Measurements from ENCODE around the gene CFAP299.
"Not testable (repeated sequence)": the region's sequence is repeated elsewhere in the genome, so short reads cannot be mapped to it uniquely, and the experiment has no call there.

CFAP299 gene

GRCh38 chr4:80333121-80333520 lies 2.4 kb upstream of the CFAP299 start:
- no peak for DNase-seq (ENCODE audit: low read depth)

DNA sequence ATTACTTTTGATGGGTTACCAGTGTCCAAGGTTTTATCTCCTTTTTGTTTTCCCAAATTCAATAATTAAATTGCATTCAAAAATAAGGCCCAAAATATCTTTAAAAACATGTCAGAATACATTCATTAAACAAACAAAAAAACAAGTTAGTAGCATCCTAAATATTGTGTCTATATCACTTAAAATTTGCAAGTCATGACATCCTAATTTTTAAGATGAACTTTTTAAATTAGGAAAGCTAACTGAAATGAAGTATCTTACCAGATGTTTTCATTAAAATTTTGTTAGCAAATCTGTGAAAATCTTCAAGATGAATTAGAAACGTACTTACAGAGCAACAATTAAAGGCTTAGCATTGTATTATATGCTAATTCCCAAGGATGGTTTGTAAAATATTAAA lies 962 bp upstream of the CFAP299 start:
- DNase-seq (ENCODE audit: low read depth): no peak

GRCh38 chr4:80335226-80335553 lies 340 bp upstream of the CFAP299 start:
- DNase-seq (ENCODE audit: low read depth): no peak

DNA sequence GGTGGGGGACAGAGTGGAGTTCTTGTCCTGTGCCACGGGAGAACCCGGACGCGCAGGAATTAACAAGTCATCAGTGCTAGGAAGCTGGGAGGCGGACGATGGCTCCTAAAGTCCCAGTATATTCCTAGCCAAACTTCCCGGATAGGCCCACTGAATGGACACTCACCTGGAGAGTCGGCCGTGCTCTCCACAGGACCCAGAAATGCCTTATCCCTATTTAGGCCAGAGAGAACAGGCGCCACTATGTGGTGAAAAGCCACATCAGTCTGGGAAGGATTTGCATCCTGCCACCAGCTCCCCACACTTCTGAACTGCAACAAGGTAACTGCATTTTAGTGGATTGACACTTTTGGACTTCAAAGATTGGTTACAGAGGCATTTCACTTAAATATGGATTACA lies 1.1 kb downstream of the CFAP299 start:
- no peak for DNase-seq (ENCODE audit: low read depth)

DNA sequence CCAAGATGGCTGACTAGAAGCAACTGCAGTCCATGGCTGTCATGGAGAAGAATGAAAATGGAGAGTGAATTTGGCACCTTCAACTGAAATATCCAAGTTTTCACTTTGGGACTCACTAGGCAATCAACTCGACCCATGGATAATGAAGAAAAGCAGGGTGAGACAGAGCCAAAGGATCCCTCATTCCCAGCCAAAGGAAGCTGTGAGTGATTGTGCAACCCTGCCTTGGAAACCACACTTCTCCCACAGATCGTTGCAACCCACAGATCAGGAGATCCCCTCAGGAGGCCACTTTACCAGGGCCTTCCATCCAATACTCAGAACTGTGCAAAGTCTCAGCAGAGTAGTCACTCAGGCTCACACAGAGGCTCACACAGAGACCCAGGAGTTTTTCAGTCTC lies 4.5 kb downstream of the CFAP299 start:
- no peak for DNase-seq (ENCODE audit: low read depth)

DNA sequence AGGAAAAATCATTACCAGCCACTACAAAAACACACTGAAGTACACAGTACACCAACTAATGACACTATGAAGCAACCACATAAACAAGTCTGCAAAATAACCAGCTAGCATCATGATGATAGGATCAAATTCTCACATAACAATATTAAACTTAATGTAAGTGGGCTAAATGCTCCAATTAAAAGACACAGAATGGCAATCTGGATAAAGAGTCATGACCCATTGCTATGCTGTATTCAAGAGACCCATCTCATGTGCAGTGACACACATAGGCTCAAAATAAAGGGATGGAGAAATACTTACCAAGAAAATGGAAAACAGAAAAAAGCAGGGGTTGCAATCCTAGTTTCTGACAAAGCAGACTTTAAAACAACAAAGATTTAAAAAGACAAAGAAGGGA lies 7.2 kb downstream of the CFAP299 start:
- DNase-seq (ENCODE audit: low read depth): not testable (repeated sequence)

DNA sequence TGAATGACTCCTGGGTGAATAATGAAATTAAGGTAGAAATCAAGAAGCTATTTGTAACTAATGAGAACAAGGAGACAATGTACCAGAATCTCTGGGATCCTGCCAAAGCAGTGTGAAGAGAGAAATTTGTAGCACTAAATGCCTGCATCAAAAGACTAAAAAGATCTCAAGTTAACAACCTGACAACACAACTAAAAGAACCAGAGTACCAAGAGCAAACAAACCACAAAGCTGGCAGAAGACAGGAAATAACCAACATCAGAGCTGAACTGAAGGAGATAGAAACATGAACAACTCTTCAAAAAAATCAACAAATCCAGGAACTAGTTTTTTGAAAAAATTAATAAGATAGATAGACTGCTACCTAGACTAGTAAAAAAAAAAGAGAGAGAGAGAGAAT lies 8.4 kb downstream of the CFAP299 start:
- no peak for DNase-seq (ENCODE audit: low read depth)

DNA sequence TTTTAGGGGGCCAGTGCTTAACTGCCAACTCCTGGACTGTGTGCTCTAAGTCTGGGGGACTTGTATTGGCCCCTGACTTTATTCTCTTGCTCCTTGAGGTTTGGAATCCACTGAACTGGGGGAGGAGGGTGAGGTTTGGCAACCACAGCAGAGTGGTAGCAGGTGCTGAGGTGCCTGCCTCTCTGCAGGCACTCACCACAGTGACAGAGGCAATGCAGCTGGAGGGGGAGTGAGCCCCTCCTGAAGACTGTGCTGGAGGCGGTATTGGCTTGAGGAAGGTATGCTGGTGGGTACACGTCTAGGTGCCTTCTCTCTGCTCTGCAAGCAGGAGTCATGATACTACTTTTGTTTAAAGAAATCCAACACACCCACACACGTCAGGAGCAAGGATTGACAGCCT lies 24.6 kb downstream of the CFAP299 start:
- DNase-seq (ENCODE audit: low read depth): no peak

DNA sequence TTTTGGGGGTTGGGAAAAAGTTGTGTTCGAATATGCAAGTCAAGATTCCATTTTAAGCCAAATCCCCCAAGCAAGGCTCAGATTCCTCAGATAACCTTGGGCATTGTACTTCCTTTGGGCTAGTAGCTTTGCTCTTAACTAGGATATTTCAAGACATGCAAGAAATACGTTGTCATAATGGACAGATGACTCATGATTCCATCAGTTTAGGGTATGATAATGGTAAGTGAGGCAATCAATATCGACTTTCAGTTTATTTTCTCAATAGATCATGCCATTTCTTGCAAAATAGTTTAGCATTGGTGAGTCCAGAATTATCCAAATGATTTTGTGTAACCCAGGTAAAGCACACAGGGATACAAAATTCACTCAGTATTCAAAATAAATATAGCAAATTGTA lies 25.4 kb downstream of the CFAP299 start:
- DNase-seq (ENCODE audit: low read depth): no peak

- DNase-seq (ENCODE audit: low read depth): no peak
Measured at GRCh38 chr4:80361329-80361900, 25.9 kb downstream of the CFAP299 start.

- no peak for DNase-seq (ENCODE audit: low read depth)
Measured at GRCh38 chr4:80362578-80363181, 27.1 kb downstream of the CFAP299 start.

DNA sequence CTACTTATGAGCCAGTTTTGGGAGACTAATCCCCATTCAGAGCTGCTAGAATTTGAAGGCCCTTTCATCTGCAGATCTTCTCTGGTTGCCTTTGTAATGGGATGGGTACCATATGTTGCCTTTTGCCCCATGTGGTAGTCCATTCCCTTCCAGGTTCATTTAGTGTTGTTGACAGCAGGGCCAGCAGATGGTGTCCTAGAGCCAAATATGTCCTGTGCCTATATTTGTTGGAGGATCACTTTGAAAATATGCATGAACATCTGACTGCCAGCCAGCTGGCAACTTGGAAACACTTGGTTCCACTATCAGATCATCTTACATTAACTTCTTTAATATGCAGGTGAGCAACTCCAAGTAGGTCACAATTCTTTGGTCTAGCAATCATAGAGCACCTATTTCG lies 30.4 kb downstream of the CFAP299 start:
- peak; percentile 47 for DNase-seq (ENCODE audit: low read depth)

DNA sequence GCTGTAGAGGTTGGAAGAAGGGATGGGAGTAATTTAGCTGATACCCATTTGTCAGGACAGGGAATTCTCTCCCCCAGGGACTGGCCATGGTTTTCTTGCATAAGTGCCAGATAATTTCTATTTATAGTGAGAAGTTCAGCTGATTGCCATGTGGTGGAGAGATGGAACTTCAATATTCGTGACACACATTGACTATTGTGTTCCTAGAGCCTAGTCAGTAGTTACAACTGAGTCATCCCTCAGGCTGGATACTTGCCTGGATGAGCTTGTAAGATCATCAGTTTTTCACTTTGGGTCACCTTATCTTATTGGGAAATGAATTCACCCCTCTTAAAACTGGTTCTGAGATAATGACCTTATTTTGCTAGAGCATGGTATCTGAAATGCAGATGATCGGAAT lies 32.2 kb downstream of the CFAP299 start:
- DNase-seq (ENCODE audit: low read depth): no peak

DNA sequence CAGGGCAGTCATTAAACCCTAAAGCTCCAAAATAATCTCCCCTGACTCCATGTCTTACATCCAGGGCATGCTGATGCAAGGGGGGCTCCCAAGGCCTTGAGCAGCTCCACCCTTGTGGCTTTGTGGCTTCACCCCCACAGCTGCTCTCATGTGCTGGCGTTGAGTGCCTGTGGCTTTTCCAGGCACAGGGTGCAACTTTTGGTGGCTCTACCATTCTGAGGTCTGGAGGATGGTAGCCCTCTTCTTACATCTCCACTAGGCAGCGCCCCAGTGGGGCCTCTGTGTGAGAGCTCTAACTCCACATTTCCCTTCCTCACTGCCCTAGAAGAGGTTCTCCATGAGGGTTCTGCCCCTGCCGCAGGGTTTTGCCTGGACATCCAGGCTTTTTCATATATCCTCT lies 35.1 kb downstream of the CFAP299 start:
- no peak for DNase-seq (ENCODE audit: low read depth)

GRCh38 chr4:80371046-80371445 lies 35.5 kb downstream of the CFAP299 start:
- DNase-seq (ENCODE audit: low read depth): no peak

DNA sequence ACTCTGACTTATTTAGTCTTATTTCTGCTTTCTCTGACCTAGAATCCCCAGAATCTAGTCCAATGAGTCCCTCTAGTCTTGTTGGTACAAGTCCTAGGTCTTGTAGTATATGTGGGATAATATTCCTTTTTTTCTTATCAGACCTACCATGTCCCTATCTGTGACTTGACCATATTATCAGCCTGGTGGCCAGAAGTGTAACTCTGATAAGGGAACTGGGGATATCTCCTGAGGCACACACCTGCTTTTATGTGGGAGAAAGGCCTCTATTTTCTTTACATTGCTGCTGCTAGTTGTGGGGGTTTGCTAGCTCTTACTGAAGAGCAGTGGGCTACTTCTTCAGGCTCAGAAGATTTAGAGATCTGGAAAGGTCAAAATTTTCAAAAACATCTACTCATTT lies 38.6 kb downstream of the CFAP299 start:
- no peak for DNase-seq (ENCODE audit: low read depth)

- DNase-seq (ENCODE audit: low read depth): no peak
Measured at GRCh38 chr4:80382090-80382832, 46.7 kb downstream of the CFAP299 start.

GRCh38 chr4:80385397-80386280 lies 50.1 kb downstream of the CFAP299 start:
- no peak for DNase-seq (ENCODE audit: low read depth)

DNA sequence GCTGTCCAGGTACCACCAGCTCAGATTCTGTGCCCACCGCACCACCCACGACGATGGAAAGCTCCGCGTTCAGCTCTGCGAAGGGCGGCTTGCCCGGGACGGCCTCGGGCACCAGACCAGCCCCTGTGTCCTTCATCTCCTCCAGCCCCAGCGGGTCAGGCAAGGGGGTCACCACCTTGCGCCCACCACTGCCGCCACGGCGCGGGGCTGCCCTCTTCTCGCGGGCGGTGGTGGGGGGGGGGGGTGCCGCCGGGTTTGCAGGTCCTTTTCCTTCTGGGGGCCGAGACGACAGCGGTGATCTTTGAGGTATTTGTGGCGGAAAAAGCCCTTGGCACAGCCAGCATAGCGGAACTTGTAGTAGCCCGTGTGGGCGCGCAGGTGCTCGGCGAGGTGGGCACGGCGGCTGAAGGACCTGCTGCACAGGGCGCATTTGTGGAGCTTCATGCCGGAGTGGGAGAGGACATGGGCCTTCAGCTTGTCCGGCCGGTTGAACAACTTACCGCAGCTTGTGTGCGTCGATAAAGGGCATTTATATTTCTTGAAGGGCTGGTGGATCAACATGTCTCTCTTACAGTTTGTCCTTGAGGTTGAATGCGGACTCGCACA lies 50.9 kb downstream of the CFAP299 start:
- no peak for DNase-seq (ENCODE audit: low read depth)

DNA sequence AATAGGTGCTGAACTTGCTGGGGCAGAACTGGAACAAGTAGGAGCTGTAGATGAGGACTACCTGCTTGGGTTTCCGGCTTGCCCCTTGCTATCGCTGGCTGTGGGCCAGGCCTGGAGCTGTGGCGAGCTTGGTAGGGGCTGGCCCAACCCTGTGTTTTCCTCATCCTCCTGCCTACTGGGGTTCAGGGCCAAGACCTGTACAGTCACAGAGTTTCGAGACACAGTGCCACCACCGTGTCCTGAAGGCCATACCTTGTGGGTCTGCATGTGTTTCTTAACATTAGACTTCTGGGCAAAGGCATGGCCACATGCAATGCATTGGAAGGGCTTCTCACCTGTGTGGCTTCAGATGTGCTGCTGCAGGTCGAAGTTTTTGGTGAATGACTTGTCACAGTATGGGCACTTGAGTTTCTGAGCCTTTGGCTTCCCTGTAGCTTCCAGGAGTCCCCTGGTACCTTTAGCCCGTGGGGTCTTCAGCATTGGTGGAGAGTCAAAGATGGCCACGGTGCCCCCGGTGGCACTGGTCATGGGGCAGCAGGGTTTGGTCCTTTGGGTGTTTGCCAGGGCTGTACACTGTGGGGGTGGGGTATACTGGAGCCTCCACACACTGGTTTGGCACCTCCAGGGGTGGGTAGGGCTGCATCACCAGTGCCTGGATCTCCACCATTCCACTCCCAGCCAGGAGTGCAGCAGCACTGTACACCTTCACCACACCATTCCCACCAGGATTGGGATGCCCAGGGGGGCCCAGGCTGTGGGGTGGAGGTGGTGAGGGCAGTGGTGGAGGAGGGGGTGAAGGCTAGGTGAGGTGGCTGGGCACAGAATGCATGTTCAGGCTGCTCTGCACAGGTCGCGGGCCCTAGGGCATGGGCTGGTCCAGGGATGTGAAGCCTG lies 52.1 kb downstream of the CFAP299 start:
- DNase-seq (ENCODE audit: low read depth): no peak

DNA sequence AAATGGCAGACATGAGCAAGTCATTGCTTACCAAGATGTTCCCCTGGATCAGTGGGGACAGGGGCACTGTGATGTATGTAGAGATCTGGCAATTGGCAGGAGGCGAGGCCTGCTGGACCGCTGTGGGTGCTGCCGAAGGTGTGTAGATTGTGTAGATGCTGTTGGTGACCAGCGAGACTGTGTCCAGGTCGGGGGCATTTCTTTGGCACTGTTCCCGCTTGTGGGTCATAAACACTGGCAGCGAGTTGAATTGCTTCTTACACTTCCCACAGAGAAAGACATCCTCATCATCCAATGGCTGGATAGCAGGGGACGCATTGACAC lies 52.7 kb downstream of the CFAP299 start:
- no peak for DNase-seq (ENCODE audit: low read depth)

- no peak for DNase-seq (ENCODE audit: low read depth)
Measured at GRCh38 chr4:80390178-80390577, 54.6 kb downstream of the CFAP299 start.

Measured in non-pigmented ciliary epithelial cell (primary cell).